ENCODE data around the gene CCNL2. TPM values are rescaled to one million over a fixed set of nuclear protein-coding genes. Genes with fewer than 3 reads are reported as not detected.

CCNL2 gene
- total RNA-seq, 6 experiments from 2014 or later, result 80.8 to 127 (median 101) TPM

GRCh38 chr1:1398677-1399186, 403 bp downstream of the CCNL2 start:
- no peaks in the 10 kb centered on the region for H3K27me3 ChIP-seq
- H3K36me3 ChIP-seq, result peaks cover 0 to 63% (median 19%) of the 10 kb centered on the region in 4 donors
- peak overlapping the region; percentile 99 to 100 (median 100) for H3K4me3 ChIP-seq
- H3K27ac ChIP-seq, result peak overlapping the region; percentile 47 to 75 (median 75)
- 0% methylated on average over 2 of the region's 54 CpGs for WGBS (ENCODE audit: insufficient coverage, low coverage, low lambda C conversion rate, missing lambda C conversion rate)
- ATAC-seq (no peak), DNase-seq (no peak)
- H3K9me3 ChIP-seq, result no peaks in the 10 kb centered on the region
- no peak for TF ChIP-seq CTCF (IDR thresholded peaks at IDR 0.05)
- TF ChIP-seq POLR2A (IDR thresholded peaks at IDR 0.05), result no peak
- intact Hi-C loops (cut with DNase I), result no loop called here
- H3K4me1 ChIP-seq, result peaks cover 0 to 43% (median 9%) of the 10 kb centered on the region in 4 donors

GRCh38 chr1:1397839-1398523, 1.2 kb downstream of the CCNL2 start:
- TF ChIP-seq CTCF (IDR thresholded peaks at IDR 0.05) (no peak), POLR2A (IDR thresholded peaks at IDR 0.05) (no peak)
- WGBS (ENCODE audit: insufficient coverage, low coverage, low lambda C conversion rate, missing lambda C conversion rate), result 16% methylated on average over 12 of the region's 19 CpGs
- ATAC-seq, result no peak
- Histone ChIP-seq H3K4me3 (peak overlapping the region; percentile 99 to 100 (median 100)), H3K9me3 (no peaks in the 10 kb centered on the region), H3K36me3 (peaks cover 0 to 68% (median 24%) of the 10 kb centered on the region in 4 donors), H3K27me3 (no peaks in the 10 kb centered on the region), H3K27ac (no peak overlapping the region), H3K4me1 (peaks cover 0 to 36% (median 9%) of the 10 kb centered on the region in 4 donors)
- peak in 1 of 3 donors; percentile 70 for DNase-seq
- intact Hi-C loops (cut with DNase I), result no loop called here

- TF ChIP-seq CTCF (IDR thresholded peaks at IDR 0.05), result no peak
- no peak for TF ChIP-seq POLR2A (IDR thresholded peaks at IDR 0.05)
- ATAC-seq, result no peak
- Histone ChIP-seq H3K27me3 (no peaks in the 10 kb centered on the region), H3K36me3 (peaks cover 13 to 78% (median 43%) of the 10 kb centered on the region in 4 donors), H3K4me3 (no peak overlapping the region), H3K9me3 (no peaks in the 10 kb centered on the region), H3K4me1 (peaks cover 0 to 8% (median 2%) of the 10 kb centered on the region in 4 donors), H3K27ac (no peak overlapping the region)
- DNase-seq, result no peak
- intact Hi-C loops (cut with DNase I), result no loop called here
- 91% methylated on average over 9 of the region's 11 CpGs for WGBS (ENCODE audit: insufficient coverage, low coverage, low lambda C conversion rate, missing lambda C conversion rate)
These were observed 4.0 kb downstream of the CCNL2 start for GRCh38 chr1:1395166-1395565.

- 95% methylated on average over 6 of the region's 7 CpGs for WGBS (ENCODE audit: insufficient coverage, low coverage, low lambda C conversion rate, missing lambda C conversion rate)
- no peak for DNase-seq
- Histone ChIP-seq H3K9me3 (no peaks in the 10 kb centered on the region), H3K4me3 (no peak overlapping the region), H3K4me1 (peaks cover 0 to 8% (median 2%) of the 10 kb centered on the region in 4 donors), H3K27ac (no peak overlapping the region), H3K27me3 (no peaks in the 10 kb centered on the region), H3K36me3 (peaks cover 15 to 89% (median 51%) of the 10 kb centered on the region in 4 donors)
- ATAC-seq, result no peak
- no peak for TF ChIP-seq CTCF (IDR thresholded peaks at IDR 0.05)
- TF ChIP-seq POLR2A (IDR thresholded peaks at IDR 0.05), result no peak
- intact Hi-C loops (cut with DNase I), result no loop called here
These were observed 5.0 kb downstream of the CCNL2 start for GRCh38 chr1:1394116-1394515.

Data from right lobe of liver (tissue), 6 donors.